Measurements from ENCODE around the gene KIF6.

Gene KIF6

DNA sequence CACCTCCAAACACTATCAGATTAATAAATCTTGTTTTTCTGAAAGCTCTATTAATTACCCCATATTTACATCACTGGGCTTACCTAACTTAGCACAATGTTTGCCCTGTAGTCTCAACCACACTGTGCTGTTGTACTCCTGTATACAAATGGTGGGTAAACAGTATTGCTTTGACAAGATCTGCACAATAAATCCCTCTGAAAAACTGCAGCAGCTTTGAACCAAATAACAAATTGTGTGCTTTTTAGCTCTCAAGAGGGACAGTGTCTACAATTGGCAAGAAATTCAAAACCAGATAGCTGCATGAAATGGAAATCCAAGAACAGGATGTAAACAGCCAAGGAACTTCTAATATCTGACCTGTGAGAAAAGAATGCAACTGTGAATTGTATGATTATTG lies 10.4 kb downstream of the KIF6 start:
- TF ChIP-seq, protein P1, sequence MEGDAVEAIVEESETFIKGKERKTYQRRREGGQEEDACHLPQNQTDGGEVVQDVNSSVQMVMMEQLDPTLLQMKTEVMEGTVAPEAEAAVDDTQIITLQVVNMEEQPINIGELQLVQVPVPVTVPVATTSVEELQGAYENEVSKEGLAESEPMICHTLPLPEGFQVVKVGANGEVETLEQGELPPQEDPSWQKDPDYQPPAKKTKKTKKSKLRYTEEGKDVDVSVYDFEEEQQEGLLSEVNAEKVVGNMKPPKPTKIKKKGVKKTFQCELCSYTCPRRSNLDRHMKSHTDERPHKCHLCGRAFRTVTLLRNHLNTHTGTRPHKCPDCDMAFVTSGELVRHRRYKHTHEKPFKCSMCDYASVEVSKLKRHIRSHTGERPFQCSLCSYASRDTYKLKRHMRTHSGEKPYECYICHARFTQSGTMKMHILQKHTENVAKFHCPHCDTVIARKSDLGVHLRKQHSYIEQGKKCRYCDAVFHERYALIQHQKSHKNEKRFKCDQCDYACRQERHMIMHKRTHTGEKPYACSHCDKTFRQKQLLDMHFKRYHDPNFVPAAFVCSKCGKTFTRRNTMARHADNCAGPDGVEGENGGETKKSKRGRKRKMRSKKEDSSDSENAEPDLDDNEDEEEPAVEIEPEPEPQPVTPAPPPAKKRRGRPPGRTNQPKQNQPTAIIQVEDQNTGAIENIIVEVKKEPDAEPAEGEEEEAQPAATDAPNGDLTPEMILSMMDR (IDR thresholded peaks at IDR 0.05; ENCODE audit: extremely low read depth, insufficient read depth, missing control alignments): no peak
- DNase-seq (ENCODE audit: low spot score): no peak
- in situ Hi-C loops (cut with MboI; ENCODE audit: low pct_unique_long_range_greater_than_20kb, low sequenced_read_pairs, unreplicated experiment): no loop called here

DNA sequence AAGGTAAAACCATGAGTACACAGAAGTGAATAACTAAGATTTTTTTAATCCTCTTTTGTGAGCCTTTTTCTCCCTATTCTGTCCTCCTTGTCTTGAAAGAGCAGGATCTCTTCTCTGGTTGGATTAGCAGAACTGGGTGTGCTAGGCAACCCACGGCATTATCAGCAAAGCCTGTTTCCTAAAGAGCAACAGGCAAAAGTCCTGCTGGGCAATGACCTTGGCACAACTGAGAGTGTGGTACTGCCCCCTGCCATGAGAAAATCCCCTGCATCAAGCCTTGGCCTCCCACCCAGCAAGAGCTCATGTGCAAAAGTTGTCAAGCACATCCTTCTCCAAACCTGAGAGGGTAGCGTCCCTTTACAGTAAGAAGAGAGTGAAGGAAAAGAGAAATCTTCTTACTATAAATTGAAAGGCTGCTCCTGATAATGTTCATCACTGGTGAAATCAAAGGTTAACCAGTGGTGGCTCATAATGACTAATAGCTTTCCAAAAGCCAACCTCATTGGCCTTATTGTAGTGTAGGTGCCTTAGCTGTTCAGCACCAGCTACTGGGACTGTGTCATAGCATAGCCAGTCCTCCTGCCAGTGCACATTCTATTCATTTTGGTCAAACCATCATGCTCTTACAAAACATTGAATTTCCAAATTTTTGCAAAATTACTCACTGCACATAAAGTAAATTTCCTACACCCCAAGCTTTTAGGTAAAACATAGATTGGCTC lies 17.1 kb downstream of the KIF6 start:
- TF ChIP-seq, protein P1 (IDR thresholded peaks at IDR 0.05; ENCODE audit: extremely low read depth, insufficient read depth, missing control alignments): no peak
- DNase-seq (ENCODE audit: low spot score): no peak
- in situ Hi-C loops (cut with MboI; ENCODE audit: low pct_unique_long_range_greater_than_20kb, low sequenced_read_pairs, unreplicated experiment): no loop called here

DNA sequence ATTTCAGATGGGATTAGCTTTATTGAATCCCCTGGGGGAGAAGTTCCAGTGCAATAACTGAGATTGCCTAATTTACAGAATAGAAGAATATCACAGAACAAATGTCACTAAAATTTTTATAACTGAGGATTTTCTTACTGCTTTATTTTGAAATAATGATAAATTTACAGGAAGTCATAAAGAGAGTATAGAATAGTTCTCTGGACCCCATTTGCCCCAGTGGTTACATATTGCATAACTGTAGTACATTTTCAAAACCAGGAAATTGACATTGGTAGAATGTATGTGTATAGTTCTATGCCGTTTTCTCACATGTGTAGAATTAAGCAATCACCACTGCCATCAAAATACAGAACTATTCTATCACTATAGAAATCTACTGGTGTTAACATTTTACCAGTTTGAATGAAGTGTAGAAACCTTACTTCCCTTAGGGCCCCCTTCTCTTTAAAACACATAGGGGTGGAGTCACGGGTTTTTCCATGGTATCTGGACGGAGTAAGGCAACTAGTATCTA lies 18.3 kb downstream of the KIF6 start:
- in situ Hi-C loops (cut with MboI; ENCODE audit: low pct_unique_long_range_greater_than_20kb, low sequenced_read_pairs, unreplicated experiment): no loop called here
- TF ChIP-seq, protein P1 (IDR thresholded peaks at IDR 0.05; ENCODE audit: extremely low read depth, insufficient read depth, missing control alignments): no peak
- no peak for DNase-seq (ENCODE audit: low spot score)

DNA sequence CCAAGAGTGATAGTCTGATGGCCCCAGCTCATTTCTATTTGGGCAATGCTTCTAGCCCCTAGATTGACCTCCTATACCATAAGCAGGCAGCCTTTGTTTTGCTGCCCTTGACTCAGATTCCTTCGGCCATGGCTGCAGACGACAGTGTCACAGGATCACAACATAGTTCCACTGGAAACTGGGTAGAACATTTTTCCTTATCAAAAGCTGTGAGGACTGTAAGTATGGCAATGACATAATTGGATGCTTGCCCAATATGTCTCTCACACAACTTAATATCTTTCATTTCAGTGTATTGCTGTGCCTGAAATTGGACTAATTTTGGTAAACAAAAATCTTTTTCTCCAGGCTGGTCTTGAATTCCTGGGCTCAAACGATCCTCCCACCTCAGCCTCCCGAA lies 22.9 kb downstream of the KIF6 start:
- no peak for DNase-seq (ENCODE audit: low spot score)
- TF ChIP-seq, protein P1 (IDR thresholded peaks at IDR 0.05; ENCODE audit: extremely low read depth, insufficient read depth, missing control alignments): no peak
- in situ Hi-C loops (cut with MboI; ENCODE audit: low pct_unique_long_range_greater_than_20kb, low sequenced_read_pairs, unreplicated experiment): no loop called here

DNA sequence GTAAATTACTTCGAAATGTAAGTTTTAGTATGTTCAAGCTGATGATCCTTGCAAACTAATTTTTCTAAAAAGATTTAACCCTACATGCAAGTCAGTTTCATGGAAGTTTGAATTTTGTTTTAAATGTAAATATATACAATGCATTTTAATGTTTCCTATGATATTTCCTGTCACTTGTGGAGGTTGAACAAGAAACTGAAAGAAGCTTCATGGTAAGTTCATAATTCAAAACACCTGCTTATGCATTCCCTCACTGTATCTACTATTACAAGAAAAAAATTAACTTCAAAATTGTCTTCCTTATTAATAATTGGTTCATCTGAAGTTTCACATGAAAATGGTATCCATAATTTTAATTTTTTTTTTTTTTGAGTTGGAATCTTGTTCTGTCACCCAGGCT lies 24.8 kb downstream of the KIF6 start:
- no peak for DNase-seq (ENCODE audit: low spot score)
- in situ Hi-C loops (cut with MboI; ENCODE audit: low pct_unique_long_range_greater_than_20kb, low sequenced_read_pairs, unreplicated experiment): no loop called here
- TF ChIP-seq, protein P1 (IDR thresholded peaks at IDR 0.05; ENCODE audit: extremely low read depth, insufficient read depth, missing control alignments): no peak

DNA sequence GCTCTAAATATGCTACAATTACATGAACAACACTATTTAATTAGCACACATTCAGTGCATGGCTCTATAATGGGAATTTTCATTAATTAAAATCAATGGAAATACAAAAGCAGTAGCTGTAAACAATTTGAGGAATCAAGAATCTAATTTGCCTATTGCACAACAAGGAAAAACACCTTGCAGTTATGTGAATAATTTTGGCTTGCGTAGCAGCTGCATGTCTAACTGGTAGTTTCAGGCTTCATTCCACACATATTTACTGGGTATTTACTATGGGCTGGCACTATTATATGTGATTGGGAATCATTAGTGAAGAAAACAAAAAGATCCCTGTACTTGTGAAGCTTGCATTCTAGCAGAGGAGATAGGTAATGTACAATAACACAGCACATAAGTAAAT lies 26.4 kb downstream of the KIF6 start:
- no peak for DNase-seq (ENCODE audit: low spot score)
- TF ChIP-seq, protein P1 (IDR thresholded peaks at IDR 0.05; ENCODE audit: extremely low read depth, insufficient read depth, missing control alignments): no peak
- in situ Hi-C loops (cut with MboI; ENCODE audit: low pct_unique_long_range_greater_than_20kb, low sequenced_read_pairs, unreplicated experiment): no loop called here
